GM12872 (cell line): ENCODE data around the gene EFR3B.

ENCODE experiments used
- CTCF ChIP-seq: IDR thresholded peaks from 3 replicates; pipeline ENCODE4 v1.5.1; 2011; ENCODE audit warnings: low read depth, mild to moderate bottlenecking, low read length, moderate library complexity; ENCODE audit not compliant: insufficient read depth

Gene EFR3B

DNA sequence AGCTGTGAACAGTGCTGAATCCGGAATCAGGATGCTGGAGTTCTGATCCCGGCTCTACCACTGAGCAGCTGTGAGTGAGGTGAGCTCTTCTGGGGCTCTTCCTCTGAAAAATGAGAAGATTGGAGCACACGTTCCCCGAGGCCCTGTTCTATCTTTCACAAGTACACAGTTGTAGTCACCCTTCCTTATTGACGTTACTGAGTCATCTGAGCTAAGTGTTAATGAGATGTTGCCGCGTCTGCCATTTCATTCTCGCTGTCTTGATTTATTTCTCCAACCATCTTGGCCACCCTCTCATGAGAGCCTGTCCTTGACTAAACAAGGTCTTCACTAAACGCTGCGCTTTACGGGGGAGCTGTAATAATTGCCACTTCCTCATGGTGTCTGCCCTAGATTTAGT, 31.9 kb upstream of the EFR3B start:
- TF ChIP-seq CTCF, result no peak

GRCh38 chr2:25014631-25015030, 27.2 kb upstream of the EFR3B start:
- no peak for TF ChIP-seq CTCF

GRCh38 chr2:25018681-25019080, 23.2 kb upstream of the EFR3B start:
- TF ChIP-seq CTCF, result no peak

GRCh38 chr2:25021791-25022362, 20.0 kb upstream of the EFR3B start:
- TF ChIP-seq CTCF, result no peak

GRCh38 chr2:25023333-25023732, 18.5 kb upstream of the EFR3B start:
- TF ChIP-seq CTCF, result no peak

DNA sequence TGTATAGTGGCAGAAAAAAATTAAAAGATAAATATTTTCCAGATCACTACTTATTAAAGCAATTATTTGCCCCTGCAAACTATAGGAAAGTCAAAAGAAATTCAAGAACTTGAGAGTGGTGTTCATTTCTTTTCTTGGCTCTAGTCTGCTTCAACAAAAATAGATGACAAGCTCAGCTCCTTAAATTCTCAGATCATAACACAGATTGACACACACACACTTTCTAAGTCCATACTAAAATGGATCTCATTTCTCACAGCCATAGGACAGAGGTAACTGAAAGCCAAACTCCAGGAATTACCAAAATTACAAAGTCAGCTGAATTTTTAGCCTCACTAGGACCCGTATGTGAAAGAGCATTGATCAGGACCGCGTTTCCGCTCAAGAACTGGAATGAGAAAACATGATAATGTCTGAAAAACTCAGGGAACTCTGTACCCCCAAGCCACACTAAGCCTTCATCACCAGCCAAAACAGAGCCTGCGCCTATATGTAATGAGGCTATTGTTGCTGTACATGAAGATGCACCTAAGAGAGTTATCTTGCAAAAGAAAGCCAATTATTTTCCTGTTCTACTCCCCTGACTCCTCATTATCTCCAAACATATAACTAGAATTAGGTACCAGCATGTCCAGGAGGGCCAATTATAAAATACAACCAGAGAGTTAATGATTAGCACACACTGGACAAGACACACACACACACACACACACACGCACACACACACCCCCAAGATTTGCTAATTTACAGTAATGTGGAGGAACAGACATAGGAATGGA, 16.5 kb upstream of the EFR3B start:
- no peak for TF ChIP-seq CTCF

DNA sequence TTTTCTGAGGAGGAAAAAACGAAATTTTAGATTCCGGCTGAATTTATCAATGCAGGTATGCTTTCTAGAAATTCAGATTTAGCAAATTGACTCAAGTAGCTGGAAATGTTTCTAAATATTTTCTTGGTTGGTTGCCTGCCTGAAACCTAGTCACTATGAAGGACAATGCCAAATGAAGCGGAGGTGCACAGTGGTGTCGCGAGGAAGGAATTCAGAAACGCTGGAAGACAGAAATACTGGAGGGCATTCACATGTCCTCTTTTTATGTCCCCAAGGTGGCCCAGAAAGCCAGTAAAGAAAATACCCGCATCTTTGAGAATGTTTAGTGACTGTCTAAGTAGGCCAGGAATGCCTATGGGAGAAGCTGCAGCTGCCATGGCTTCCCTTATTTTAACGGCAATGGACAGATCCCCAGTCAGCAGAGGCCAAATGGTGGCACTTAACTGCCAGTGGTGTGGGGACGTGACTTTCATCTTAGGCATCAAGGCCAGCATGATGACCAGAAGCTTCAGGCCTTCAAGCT, 15.8 kb upstream of the EFR3B start:
- no peak for TF ChIP-seq CTCF
